IPS-18a (cell line): Measurements from ENCODE around the gene APOC3.

Experiments used
- H3K27ac ChIP-seq: one replicate; pipeline ENCODE4 v1.5.1; 2013; ENCODE audit warnings: low read length
- H3K27me3 ChIP-seq: one replicate; pipeline ENCODE4 v1.6.1; 2013; ENCODE audit warnings: mild to moderate bottlenecking, low read length; ENCODE audit not compliant: control insufficient read depth, insufficient read depth
- H3K36me3 ChIP-seq: one replicate; pipeline ENCODE4 v1.6.1; 2013; ENCODE audit warnings: low read depth, low read length; ENCODE audit not compliant: control insufficient read depth
- H3K4me1 ChIP-seq: one replicate; pipeline ENCODE4 v1.6.1; 2013; ENCODE audit warnings: low read depth, low read length; ENCODE audit not compliant: control insufficient read depth
- H3K4me3 ChIP-seq: one replicate; pipeline ENCODE4 v1.5.1; 2013; ENCODE audit warnings: low read length
- H3K9ac ChIP-seq: one replicate; pipeline ENCODE4 v1.6.1; 2013; ENCODE audit warnings: mild to moderate bottlenecking, low read length, moderate library complexity
- H3K9me3 ChIP-seq: one replicate; pipeline ENCODE4 v1.6.1; 2013; ENCODE audit warnings: low read depth, low read length; ENCODE audit not compliant: control insufficient read depth

Gene APOC3

GRCh38 chr11:116808262-116809175 lies 21.2 kb upstream of the APOC3 start:
- no peak overlapping the region for H3K27ac ChIP-seq
- no peak overlapping the region for H3K4me3 ChIP-seq
- no peaks in the 10 kb centered on the region for H3K27me3 ChIP-seq
- no peak overlapping the region for H3K9ac ChIP-seq
- H3K36me3 ChIP-seq: no peaks in the 10 kb centered on the region
- no peaks in the 10 kb centered on the region for H3K9me3 ChIP-seq
- H3K4me1 ChIP-seq: no peaks in the 10 kb centered on the region

- Histone ChIP-seq H3K27ac (no peak overlapping the region), H3K27me3 (no peaks in the 10 kb centered on the region), H3K9ac (no peak overlapping the region), H3K9me3 (no peaks in the 10 kb centered on the region), H3K4me1 (no peaks in the 10 kb centered on the region), H3K4me3 (no peak overlapping the region), H3K36me3 (no peaks in the 10 kb centered on the region)
Observed at GRCh38 chr11:116811194-116811593, 18.5 kb upstream of the APOC3 start.

GRCh38 chr11:116812109-116812508 lies 17.6 kb upstream of the APOC3 start:
- Histone ChIP-seq H3K4me3 (no peak overlapping the region), H3K27ac (no peak overlapping the region), H3K9me3 (no peaks in the 10 kb centered on the region), H3K4me1 (no peaks in the 10 kb centered on the region), H3K9ac (no peak overlapping the region), H3K36me3 (no peaks in the 10 kb centered on the region), H3K27me3 (no peaks in the 10 kb centered on the region)

GRCh38 chr11:116813170-116813569 lies 16.5 kb upstream of the APOC3 start:
- Histone ChIP-seq H3K4me3 (no peak overlapping the region), H3K9me3 (no peaks in the 10 kb centered on the region), H3K36me3 (no peaks in the 10 kb centered on the region), H3K27ac (no peak overlapping the region), H3K9ac (no peak overlapping the region), H3K4me1 (no peaks in the 10 kb centered on the region), H3K27me3 (no peaks in the 10 kb centered on the region)

- H3K4me3 ChIP-seq: no peak overlapping the region
- H3K36me3 ChIP-seq: no peaks in the 10 kb centered on the region
- no peak overlapping the region for H3K9ac ChIP-seq
- H3K4me1 ChIP-seq: no peaks in the 10 kb centered on the region
- no peaks in the 10 kb centered on the region for H3K27me3 ChIP-seq
- H3K9me3 ChIP-seq: no peaks in the 10 kb centered on the region
- no peak overlapping the region for H3K27ac ChIP-seq
Observed at GRCh38 chr11:116813781-116814471, 15.8 kb upstream of the APOC3 start.

GRCh38 chr11:116814502-116814901 lies 15.2 kb upstream of the APOC3 start:
- Histone ChIP-seq H3K9me3 (no peaks in the 10 kb centered on the region), H3K36me3 (no peaks in the 10 kb centered on the region), H3K4me3 (no peak overlapping the region), H3K27me3 (no peaks in the 10 kb centered on the region), H3K27ac (no peak overlapping the region), H3K4me1 (no peaks in the 10 kb centered on the region), H3K9ac (no peak overlapping the region)

- no peaks in the 10 kb centered on the region for H3K27me3 ChIP-seq
- no peak overlapping the region for H3K27ac ChIP-seq
- no peak overlapping the region for H3K9ac ChIP-seq
- H3K4me3 ChIP-seq: no peak overlapping the region
- H3K9me3 ChIP-seq: no peaks in the 10 kb centered on the region
- H3K36me3 ChIP-seq: no peaks in the 10 kb centered on the region
- H3K4me1 ChIP-seq: no peaks in the 10 kb centered on the region
Observed at GRCh38 chr11:116819049-116819448, 10.7 kb upstream of the APOC3 start.

GRCh38 chr11:116821050-116821918 lies 8.4 kb upstream of the APOC3 start:
- Histone ChIP-seq H3K27me3 (no peaks in the 10 kb centered on the region), H3K4me3 (no peak overlapping the region), H3K27ac (no peak overlapping the region), H3K9ac (no peak overlapping the region), H3K4me1 (no peaks in the 10 kb centered on the region), H3K36me3 (no peaks in the 10 kb centered on the region), H3K9me3 (no peaks in the 10 kb centered on the region)

GRCh38 chr11:116822575-116822974 lies 7.1 kb upstream of the APOC3 start:
- Histone ChIP-seq H3K27ac (no peak overlapping the region), H3K4me3 (no peak overlapping the region), H3K9ac (no peak overlapping the region), H3K27me3 (no peaks in the 10 kb centered on the region), H3K36me3 (no peaks in the 10 kb centered on the region), H3K4me1 (no peaks in the 10 kb centered on the region), H3K9me3 (no peaks in the 10 kb centered on the region)

- H3K9ac ChIP-seq: no peak within 1 kb of the TSS
- no peaks in the 10 kb centered on the region for H3K4me1 ChIP-seq
- no peaks in the 10 kb centered on the region for H3K9me3 ChIP-seq
- H3K4me3 ChIP-seq: no peak within 1 kb of the TSS
- no peaks in the 10 kb centered on the region for H3K36me3 ChIP-seq
- no peak within 1 kb of the TSS for H3K27ac ChIP-seq
- H3K27me3 ChIP-seq: no peaks in the 10 kb centered on the region
Observed at GRCh38 chr11:116823031-116823843, 6.5 kb upstream of the APOC3 start, which contains the start of gene APOA4. Gene APOA4 (minus strand): TSS chr11:116823304. CDS start chr11:116823191, 113 bp downstream.
